ENCODE results near the gene KREMEN1.

DNA sequence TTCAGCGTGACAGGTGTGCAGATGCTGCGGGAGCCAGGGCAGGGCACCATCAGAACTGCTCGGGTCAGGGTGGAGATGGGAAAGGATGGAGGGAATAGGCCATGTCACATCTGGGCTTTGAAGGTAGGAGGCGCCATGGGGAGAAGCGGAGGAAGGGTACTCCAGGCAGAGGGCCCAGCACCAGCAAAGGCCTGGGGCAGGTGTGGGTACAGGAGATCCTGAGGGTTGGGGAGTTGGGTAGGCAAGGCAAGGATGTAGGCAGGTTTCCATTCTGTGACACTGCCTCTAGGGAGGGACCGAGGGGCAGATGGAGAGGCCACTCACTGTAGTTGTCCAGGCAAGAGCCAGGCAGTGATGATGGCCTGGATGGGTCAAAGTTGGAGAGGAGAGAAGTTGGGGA lies 141.4 kb downstream of the KREMEN1 start:
- TF ChIP-seq NBN (IDR thresholded peaks at IDR 0.05) (no peak), ASH2L (IDR thresholded peaks at IDR 0.05; ENCODE audit: borderline replicate concordance, low read depth) (no peak), MXI1 (IDR thresholded peaks at IDR 0.05; ENCODE audit: low read depth, low read length) (no peak), SUPT20H (IDR thresholded peaks at IDR 0.05; ENCODE audit: borderline replicate concordance, control insufficient read depth, low read depth, low read length) (no peak), HDAC6 (IDR thresholded peaks at IDR 0.05; ENCODE audit: unreplicated experiment) (no peak), SMC3 (IDR thresholded peaks at IDR 0.05; ENCODE audit: borderline replicate concordance, low read length) (no peak), SP1 (IDR thresholded peaks at IDR 0.05; ENCODE audit: low read depth, low read length) (no peak)
